ENCODE data around the gene FOXO3. TPM values are rescaled to one million over a fixed set of nuclear protein-coding genes. Genes with fewer than 3 reads are reported as not detected.

The FOXO3 gene
- total RNA-seq, 4 donors from 2014 or later: 133 to 151 (median 148) TPM

- no peak for TF ChIP-seq CTCF (IDR thresholded peaks at IDR 0.05; ENCODE audit: low read depth)
Measured at GRCh38 chr6:108671790-108672189, 111.1 kb downstream of the FOXO3 start.

GRCh38 chr6:108672641-108673040 is 111.9 kb downstream of the FOXO3 start:
- TF ChIP-seq CTCF (IDR thresholded peaks at IDR 0.05; ENCODE audit: low read depth): no peak

- no peak for TF ChIP-seq CTCF (IDR thresholded peaks at IDR 0.05; ENCODE audit: low read depth)
Measured at GRCh38 chr6:108673153-108673552, 112.4 kb downstream of the FOXO3 start.

GRCh38 chr6:108673602-108674001 is 112.9 kb downstream of the FOXO3 start:
- TF ChIP-seq CTCF (IDR thresholded peaks at IDR 0.05; ENCODE audit: low read depth): no peak

GRCh38 chr6:108675226-108676200 is 114.8 kb downstream of the FOXO3 start:
- no peak for TF ChIP-seq CTCF (IDR thresholded peaks at IDR 0.05; ENCODE audit: low read depth)

- no peak for TF ChIP-seq CTCF (IDR thresholded peaks at IDR 0.05; ENCODE audit: low read depth)
Measured at GRCh38 chr6:108676555-108676954, 115.8 kb downstream of the FOXO3 start.

- no peak for TF ChIP-seq CTCF (IDR thresholded peaks at IDR 0.05; ENCODE audit: low read depth)
Measured at GRCh38 chr6:108677357-108677756, 116.6 kb downstream of the FOXO3 start.
